Neutrophil (primary cell): Measurements from ENCODE around the gene LRRC3C.

ENCODE experiments used
- H3K27ac ChIP-seq: fragments of 200-600 bp; sonication (generic); 2 replicates; pipeline ENCODE4 v1.5.1; 2016; ENCODE audit warnings: mild to moderate bottlenecking, moderate library complexity
- H3K27me3 ChIP-seq: fragments of 200-600 bp; sonication (generic); 2 replicates; pipeline ENCODE4 v1.6.0; 2016; ENCODE audit warnings: mild to moderate bottlenecking
- H3K36me3 ChIP-seq: fragments of 200-600 bp; sonication (generic); 2 replicates; pipeline ENCODE4 v1.5.1; 2017
- H3K4me1 ChIP-seq, 2 experiments: fragments of 200-600 bp in 1 of 2; sonication (generic) in 1 of 2; 1 replicate in 1 of 2; 2 replicates in 1 of 2; pipeline versions ENCODE4 v1.5.1 to v1.6.1; 2013 to 2016; ENCODE audit warnings: low read depth in 1 of 2, low read length in 1 of 2, mild to moderate bottlenecking in 1 of 2, moderate library complexity in 1 of 2; ENCODE audit not compliant: control insufficient read depth in 1 of 2, insufficient read depth in 1 of 2
- H3K4me3 ChIP-seq, 2 experiments: fragments of 200-600 bp in 1 of 2; sonication (generic) in 1 of 2; 1 replicate in 1 of 2; 2 replicates in 1 of 2; pipeline ENCODE4 v1.5.1; 2013 to 2016; ENCODE audit warnings: low read depth in 1 of 2, low read length in 1 of 2, mild to moderate bottlenecking in 1 of 2, moderate library complexity in 1 of 2
- H3K9me3 ChIP-seq: fragments of 200-600 bp; sonication (generic); 2 replicates; pipeline ENCODE4 v1.5.1; 2016
- CTCF ChIP-seq: fragments of 200-600 bp; sonication (generic); IDR thresholded peaks from 2 replicates; pipeline ENCODE4 v1.5.1; 2016; ENCODE audit warnings: antibody characterized with exemption

Gene LRRC3C

GRCh38 chr17:39925282-39926134 is 2.0 kb upstream of the LRRC3C start:
- H3K4me1 ChIP-seq: peaks cover 45 to 49% of the 10 kb centered on the region in 2 experiments
- H3K27me3 ChIP-seq: no peaks in the 10 kb centered on the region
- H3K9me3 ChIP-seq: no peaks in the 10 kb centered on the region
- no peak overlapping the region for H3K4me3 ChIP-seq
- H3K27ac ChIP-seq: no peak overlapping the region
- H3K36me3 ChIP-seq: peaks cover 37% of the 10 kb centered on the region
- no peak for TF ChIP-seq CTCF

- no peaks in the 10 kb centered on the region for H3K27me3 ChIP-seq
- no peak overlapping the region for H3K27ac ChIP-seq
- H3K36me3 ChIP-seq: peaks cover 32% of the 10 kb centered on the region
- peaks cover 45 to 47% of the 10 kb centered on the region in 2 experiments for H3K4me1 ChIP-seq
- no peaks in the 10 kb centered on the region for H3K9me3 ChIP-seq
- no peak for TF ChIP-seq CTCF
- peak overlapping the region; percentile 60 to 99 for H3K4me3 ChIP-seq
These were observed 1.4 kb upstream of the LRRC3C start for GRCh38 chr17:39926135-39926587.

- peaks cover 43 to 45% of the 10 kb centered on the region in 2 experiments for H3K4me1 ChIP-seq
- no peaks in the 10 kb centered on the region for H3K27me3 ChIP-seq
- peaks cover 28% of the 10 kb centered on the region for H3K36me3 ChIP-seq
- peak overlapping the region; percentile 60 to 99 for H3K4me3 ChIP-seq
- no peak for TF ChIP-seq CTCF
- H3K9me3 ChIP-seq: no peaks in the 10 kb centered on the region
- H3K27ac ChIP-seq: peak overlapping the region; percentile 78
These were observed 888 bp upstream of the LRRC3C start for GRCh38 chr17:39926588-39927100.

- Histone ChIP-seq H3K4me3 (peak overlapping the region; percentile 60 to 99), H3K27ac (no peak overlapping the region), H3K4me1 (peaks cover 33 to 37% of the 10 kb centered on the region in 2 experiments), H3K9me3 (no peaks in the 10 kb centered on the region), H3K36me3 (peaks cover 12% of the 10 kb centered on the region), H3K27me3 (no peaks in the 10 kb centered on the region)
- TF ChIP-seq CTCF: no peak
These were observed 661 bp downstream of the LRRC3C start for GRCh38 chr17:39927929-39928857.

GRCh38 chr17:39928858-39929645 is 1.5 kb downstream of the LRRC3C start:
- no peak overlapping the region for H3K27ac ChIP-seq

More at GRCh38 chr17:39928858-39929645, 1.5 kb downstream of the LRRC3C start:
- no peak overlapping the region for H3K4me3 ChIP-seq
- H3K9me3 ChIP-seq: no peaks in the 10 kb centered on the region
- peaks cover 32 to 37% of the 10 kb centered on the region in 2 experiments for H3K4me1 ChIP-seq
- H3K27me3 ChIP-seq: no peaks in the 10 kb centered on the region
- no peak for TF ChIP-seq CTCF
- H3K36me3 ChIP-seq: peaks cover 3% of the 10 kb centered on the region
